Calu3 (cell line): ENCODE measurements around the gene DELE1. TPM values are rescaled to one million over a fixed set of nuclear protein-coding genes. Genes with fewer than 3 reads are reported as not detected.
A peak's percentile ranks its signal among the peaks of the same experiment; 100 is the strongest.
"Not testable (repeated sequence)": the region's sequence is repeated elsewhere in the genome, so short reads cannot be mapped to it uniquely, and the experiment has no call there.

Experiments used
- BruUV-seq: library from RNA; stranded (reverse); fragments of 400-500 nt; replicated peaks from 2 replicates; lab custom pipeline; 2021; lab: Mats Ljungman, UMichigan
- CTCF ChIA-PET: fragments of 300-600 bp; sonication (Branson Sonifier 250); formaldehyde crosslinking; loops from one replicate; lab custom pipeline; 2022; ENCODE audit warnings: antibody characterized with exemption; lab: Charles Lee
- DNase-seq: peaks from one replicate; pipeline ENCODE4 v3.0.0; 2022
- H3K27ac Mint-ChIP-seq: one replicate; pipeline ENCODE4 v1.8.0; 2022; ENCODE audit warnings: mixed read lengths; ENCODE audit not compliant: unreplicated experiment
- H3K27me3 Mint-ChIP-seq: one replicate; pipeline ENCODE4 v1.8.0; 2022; ENCODE audit warnings: mixed read lengths; ENCODE audit not compliant: unreplicated experiment
- H3K36me3 Mint-ChIP-seq: one replicate; pipeline ENCODE4 v1.8.0; 2022; ENCODE audit warnings: mild to moderate bottlenecking, moderate library complexity, mixed read lengths; ENCODE audit not compliant: insufficient read depth, unreplicated experiment
- H3K4me1 Mint-ChIP-seq: one replicate; pipeline ENCODE4 v1.8.0; 2022; ENCODE audit warnings: mild to moderate bottlenecking, low read depth, mixed read lengths; ENCODE audit not compliant: unreplicated experiment
- H3K4me3 Mint-ChIP-seq: one replicate; pipeline ENCODE4 v1.8.0; 2022; ENCODE audit warnings: mild to moderate bottlenecking, low read depth, moderate library complexity, mixed read lengths; ENCODE audit not compliant: unreplicated experiment
- H3K9me3 Mint-ChIP-seq: one replicate; pipeline ENCODE4 v1.8.0; 2022; ENCODE audit warnings: low read depth, mixed read lengths; ENCODE audit not compliant: unreplicated experiment
- intact Hi-C: fragments of 100-400 bp; cut with micrococcal nuclease; formaldehyde crosslinking; loops from one replicate; pipeline ENCODE4 v1.10.0; 2022; ENCODE audit not compliant: unreplicated experiment
- total RNA-seq: library from RNA; stranded (reverse); gene quantifications from 2 replicates; pipeline ENCODE4 v1.2.3, GENCODE V29; 2022
- TF ChIP-seq, protein P1 (sequence below): fragments of 200-600 bp; IDR thresholded peaks from one replicate; pipeline ENCODE4 v1.8.0; 2022; ENCODE audit warnings: antibody characterized with exemption; ENCODE audit not compliant: unreplicated experiment

The DELE1 gene
- total RNA-seq, 1 experiment from 2014 or later: 78.5 TPM

DNA sequence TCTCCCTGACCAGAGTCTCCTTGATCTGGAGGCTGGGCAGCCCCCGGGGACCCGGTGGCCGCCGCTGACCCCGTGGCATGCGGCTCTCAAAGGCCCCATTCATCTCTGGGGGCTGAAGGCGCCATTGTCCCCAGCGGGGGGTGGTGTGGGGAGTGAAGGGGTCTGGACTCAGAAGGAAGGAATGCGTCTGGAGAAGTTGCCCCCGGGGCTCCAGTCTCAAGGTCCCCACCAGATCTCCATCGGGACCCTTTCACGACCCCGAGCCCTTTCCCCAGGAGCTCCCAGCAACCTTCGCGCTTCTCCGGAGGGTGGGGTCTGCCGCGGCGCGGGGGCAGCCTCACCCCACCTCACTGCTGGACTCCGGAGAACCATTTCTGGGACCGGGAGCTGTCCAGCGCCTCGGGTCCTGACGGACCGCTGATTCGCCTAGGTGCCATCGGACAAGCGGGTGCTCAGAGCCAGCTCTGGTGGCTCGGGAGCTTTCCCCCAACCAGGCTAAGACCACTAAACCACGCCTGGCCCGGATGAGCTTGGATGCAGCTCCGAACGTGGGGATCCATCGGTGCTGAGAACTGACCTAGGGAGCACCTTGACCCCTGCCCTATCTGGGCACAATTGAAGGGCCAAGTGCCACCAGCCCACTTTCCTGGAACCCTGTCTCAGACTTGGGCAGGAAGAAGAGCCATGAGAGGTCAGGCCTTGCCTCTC, 40.3 kb upstream of the DELE1 start:
- BruUV-seq: no TSS peak
- H3K4me1 Mint-ChIP-seq: peaks cover 24% of the 10 kb centered on the region
- H3K9me3 Mint-ChIP-seq: no peaks in the 10 kb centered on the region
- H3K36me3 Mint-ChIP-seq: peaks cover 14% of the 10 kb centered on the region
- no peak overlapping the region for H3K27ac Mint-ChIP-seq
- peaks cover 65% of the 10 kb centered on the region for H3K27me3 Mint-ChIP-seq
- intact Hi-C loops: no loop called here
- peak; percentile 66 for DNase-seq
- TF ChIP-seq, protein P1, sequence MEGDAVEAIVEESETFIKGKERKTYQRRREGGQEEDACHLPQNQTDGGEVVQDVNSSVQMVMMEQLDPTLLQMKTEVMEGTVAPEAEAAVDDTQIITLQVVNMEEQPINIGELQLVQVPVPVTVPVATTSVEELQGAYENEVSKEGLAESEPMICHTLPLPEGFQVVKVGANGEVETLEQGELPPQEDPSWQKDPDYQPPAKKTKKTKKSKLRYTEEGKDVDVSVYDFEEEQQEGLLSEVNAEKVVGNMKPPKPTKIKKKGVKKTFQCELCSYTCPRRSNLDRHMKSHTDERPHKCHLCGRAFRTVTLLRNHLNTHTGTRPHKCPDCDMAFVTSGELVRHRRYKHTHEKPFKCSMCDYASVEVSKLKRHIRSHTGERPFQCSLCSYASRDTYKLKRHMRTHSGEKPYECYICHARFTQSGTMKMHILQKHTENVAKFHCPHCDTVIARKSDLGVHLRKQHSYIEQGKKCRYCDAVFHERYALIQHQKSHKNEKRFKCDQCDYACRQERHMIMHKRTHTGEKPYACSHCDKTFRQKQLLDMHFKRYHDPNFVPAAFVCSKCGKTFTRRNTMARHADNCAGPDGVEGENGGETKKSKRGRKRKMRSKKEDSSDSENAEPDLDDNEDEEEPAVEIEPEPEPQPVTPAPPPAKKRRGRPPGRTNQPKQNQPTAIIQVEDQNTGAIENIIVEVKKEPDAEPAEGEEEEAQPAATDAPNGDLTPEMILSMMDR: no peak
- CTCF ChIA-PET: interaction anchor here (0.7 to 1.6 kb wide), 3 partner anchors 77 to 202 kb away, joined by 3 to 4 read pairs (median 4); no protein-coding TSS in a partner anchor
- no peak overlapping the region for H3K4me3 Mint-ChIP-seq

DNA sequence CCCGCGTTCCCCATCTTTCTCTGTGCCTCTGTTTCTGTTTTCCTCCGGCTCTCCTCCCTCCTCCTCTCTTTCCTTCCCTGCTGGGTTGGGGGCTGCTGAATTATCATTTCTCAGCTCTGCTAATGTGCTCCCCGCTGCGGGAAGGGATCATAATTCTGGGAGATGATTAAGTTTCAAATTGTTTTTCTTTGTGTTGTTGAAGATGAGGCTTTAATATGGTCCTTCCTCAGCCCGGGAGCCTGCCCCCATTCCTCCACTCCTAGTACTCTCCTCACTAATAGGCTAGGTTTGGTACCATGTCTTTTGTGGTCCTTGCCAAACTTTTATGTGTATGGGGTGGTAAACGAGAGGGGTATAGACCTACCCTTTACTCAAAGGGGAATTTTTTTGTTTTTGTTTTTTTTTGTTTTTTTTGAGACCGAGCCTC, 39.8 kb upstream of the DELE1 start:
- Mint-ChIP-seq H3K36me3 (peaks cover 9% of the 10 kb centered on the region), H3K4me1 (peaks cover 20% of the 10 kb centered on the region), H3K27me3 (peaks cover 65% of the 10 kb centered on the region), H3K4me3 (no peak overlapping the region), H3K27ac (no peak overlapping the region), H3K9me3 (no peaks in the 10 kb centered on the region)
- no peak for DNase-seq
- intact Hi-C loops: no loop called here
- no TSS peak for BruUV-seq
- CTCF ChIA-PET: interaction anchor here (1.4 kb wide), 1 partner anchor 77 kb away, joined by 4 read pairs; no protein-coding TSS in a partner anchor
- TF ChIP-seq, protein P1: no peak

DNA sequence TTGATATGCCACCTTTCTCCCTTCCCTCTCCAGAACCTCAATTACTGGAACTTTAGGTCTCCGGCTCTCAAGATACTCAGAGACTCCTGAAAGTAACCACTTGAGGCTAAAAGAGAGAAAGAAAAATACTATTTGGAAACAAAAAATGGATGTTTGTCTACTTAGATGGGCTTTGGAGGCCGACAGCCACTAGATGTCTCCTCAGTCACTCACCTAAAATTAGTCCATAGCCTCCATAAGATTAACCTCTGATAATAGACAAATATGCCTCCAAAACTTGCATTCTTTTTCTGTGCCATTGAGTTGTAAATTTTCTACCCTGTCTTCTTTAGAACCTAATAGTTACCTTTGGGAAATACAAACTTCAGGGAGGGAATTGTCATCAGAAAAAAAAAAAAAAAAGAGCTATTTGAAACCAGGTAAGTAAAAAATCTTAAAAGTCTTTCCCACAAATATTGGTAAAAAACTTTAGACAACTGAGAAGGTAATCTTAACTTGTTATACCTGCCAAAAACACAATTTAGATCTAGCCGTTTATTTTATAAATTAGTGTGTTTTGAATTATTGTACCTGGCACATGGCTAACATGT, 34.3 kb upstream of the DELE1 start:
- no TSS peak for BruUV-seq
- peaks cover 24% of the 10 kb centered on the region for H3K27me3 Mint-ChIP-seq
- H3K9me3 Mint-ChIP-seq: no peaks in the 10 kb centered on the region
- DNase-seq: no peak
- CTCF ChIA-PET: interaction anchor here (0.6 to 2.1 kb wide), 9 partner anchors 10 to 790 kb away, joined by 3 to 21 read pairs (median 4); partner anchors contain the start of gene PCDH1
- H3K27ac Mint-ChIP-seq: no peak overlapping the region
- TF ChIP-seq, protein P1: no peak
- no peaks in the 10 kb centered on the region for H3K4me1 Mint-ChIP-seq
- intact Hi-C loops: loop anchor here (1.0 kb wide), 1 partner anchor 71 kb away; no protein-coding TSS in a partner anchor
- H3K4me3 Mint-ChIP-seq: no peak overlapping the region
- H3K36me3 Mint-ChIP-seq: no peaks in the 10 kb centered on the region

DNA sequence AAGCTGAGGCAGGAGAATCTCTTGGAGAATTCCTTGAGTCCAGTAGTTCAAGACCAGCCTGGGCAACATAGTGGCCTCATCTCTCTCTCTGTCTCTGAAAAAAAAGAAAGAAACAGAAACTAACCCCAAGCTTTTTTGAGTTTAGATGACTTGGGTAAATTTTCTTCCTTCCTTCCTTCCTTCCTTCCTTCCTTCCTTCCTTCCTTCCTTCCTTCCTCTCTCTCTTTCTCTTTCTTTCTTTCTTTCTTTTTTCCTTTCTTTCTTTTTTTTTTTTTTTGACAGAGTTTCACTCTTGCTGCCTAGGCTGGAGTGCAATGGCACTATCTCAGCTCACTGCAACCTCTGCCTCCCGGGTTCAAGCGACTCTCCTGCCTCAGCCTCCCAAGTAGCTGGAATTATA, 33.2 kb upstream of the DELE1 start:
- H3K27me3 Mint-ChIP-seq: peaks cover 13% of the 10 kb centered on the region
- intact Hi-C loops, H3K27ac Mint-ChIP-seq, DNase-seq, H3K36me3 Mint-ChIP-seq, H3K4me3 Mint-ChIP-seq, BruUV-seq, H3K9me3 Mint-ChIP-seq, H3K4me1 Mint-ChIP-seq: not testable (repeated sequence)
- CTCF ChIA-PET: interaction anchor here (0.6 to 2.1 kb wide), 7 partner anchors 11 to 216 kb away, joined by 3 to 21 read pairs (median 12); partner anchors contain the start of gene PCDH1
